Stimulated activated CD8-positive, alpha-beta memory T cell treated with anti-CD3 and anti-CD28 coated beads, Interleukin-7, amount 100 ng/mL, for 48 hours (primary cell): Measurements from ENCODE around the gene MTREX.

Experiments used
- DNase-seq, 2 donors: peaks; one replicate each; pipeline ENCODE4 v3.0.0-alpha.2; 2020; ENCODE audit warnings: low read depth in 1 of 2; ENCODE audit errors: extremely low read depth in 1 of 2

Gene MTREX

GRCh38 chr5:55324815-55325418, 17.1 kb downstream of the MTREX start:
- no peak for DNase-seq

- no peak for DNase-seq
Measured at GRCh38 chr5:55325621-55326020, 17.8 kb downstream of the MTREX start.

- DNase-seq: no peak
Measured at GRCh38 chr5:55327281-55327680, 19.5 kb downstream of the MTREX start.

GRCh38 chr5:55331321-55331720, 23.5 kb downstream of the MTREX start:
- no peak for DNase-seq

DNA sequence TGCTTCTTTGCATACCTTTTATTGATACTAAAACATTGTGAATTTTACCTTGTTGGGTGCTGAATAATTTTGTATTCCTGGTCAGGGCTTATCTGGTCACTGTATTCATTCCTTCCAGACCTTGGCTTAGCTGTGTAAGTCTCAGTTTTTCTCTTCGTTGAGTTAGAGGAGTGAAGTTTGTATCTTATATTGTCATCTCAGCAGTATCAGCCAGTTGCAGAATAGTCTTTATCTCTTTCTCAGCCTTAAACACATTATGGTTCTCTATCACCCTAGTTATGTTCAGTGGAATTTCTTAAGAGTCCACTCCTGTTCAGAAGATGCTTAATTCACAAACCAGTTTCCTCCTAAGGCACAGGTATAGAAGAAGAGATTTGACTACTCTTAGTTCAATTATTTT, 25.2 kb downstream of the MTREX start:
- DNase-seq: no peak

DNA sequence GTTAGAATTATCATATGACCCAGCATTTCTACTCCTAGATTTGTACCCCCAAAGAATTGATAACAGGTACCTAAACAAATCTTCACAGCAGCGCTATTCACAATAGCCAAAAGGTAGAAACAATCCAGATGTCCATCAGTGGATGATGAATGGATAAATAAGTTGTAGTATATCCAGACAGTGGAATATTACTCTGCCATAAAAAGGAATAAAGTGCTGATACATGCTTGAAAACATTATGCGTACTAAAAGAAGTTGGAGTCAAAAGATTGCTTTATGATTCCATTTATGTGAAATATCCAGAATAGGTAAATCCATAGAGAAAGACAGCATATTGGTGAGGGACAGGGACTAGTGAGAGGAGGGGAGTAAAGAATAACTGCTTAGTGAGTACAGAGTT, 26.0 kb downstream of the MTREX start:
- no peak for DNase-seq

- no peak for DNase-seq
Measured at GRCh38 chr5:55338092-55338613, 30.4 kb downstream of the MTREX start.

DNA sequence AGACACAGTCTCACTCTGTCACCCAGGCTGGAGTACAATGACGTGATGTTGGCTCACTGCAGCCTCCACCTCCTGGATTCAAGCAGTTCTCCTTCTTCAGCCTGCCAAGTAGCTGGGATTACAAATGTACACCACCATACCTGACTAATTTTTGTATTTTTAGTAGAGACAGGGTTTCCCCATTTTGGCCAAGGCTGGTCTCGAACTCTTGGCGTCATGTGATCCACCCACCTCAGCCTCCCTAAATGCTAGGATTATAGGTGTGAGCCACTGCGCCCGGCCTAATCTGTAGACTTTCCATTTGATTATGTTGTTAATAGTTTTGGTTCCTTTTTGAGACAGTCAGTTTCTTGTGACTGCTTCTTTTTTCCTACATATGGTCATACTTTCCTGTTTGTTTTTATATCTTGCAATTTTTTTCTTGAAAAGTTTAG, 31.0 kb downstream of the MTREX start:
- peak; percentile 25 to 43 for DNase-seq

- DNase-seq: no peak
Measured at GRCh38 chr5:55343107-55343506, 35.3 kb downstream of the MTREX start.

- DNase-seq: no peak
Measured at GRCh38 chr5:55343609-55344008, 35.8 kb downstream of the MTREX start.

DNA sequence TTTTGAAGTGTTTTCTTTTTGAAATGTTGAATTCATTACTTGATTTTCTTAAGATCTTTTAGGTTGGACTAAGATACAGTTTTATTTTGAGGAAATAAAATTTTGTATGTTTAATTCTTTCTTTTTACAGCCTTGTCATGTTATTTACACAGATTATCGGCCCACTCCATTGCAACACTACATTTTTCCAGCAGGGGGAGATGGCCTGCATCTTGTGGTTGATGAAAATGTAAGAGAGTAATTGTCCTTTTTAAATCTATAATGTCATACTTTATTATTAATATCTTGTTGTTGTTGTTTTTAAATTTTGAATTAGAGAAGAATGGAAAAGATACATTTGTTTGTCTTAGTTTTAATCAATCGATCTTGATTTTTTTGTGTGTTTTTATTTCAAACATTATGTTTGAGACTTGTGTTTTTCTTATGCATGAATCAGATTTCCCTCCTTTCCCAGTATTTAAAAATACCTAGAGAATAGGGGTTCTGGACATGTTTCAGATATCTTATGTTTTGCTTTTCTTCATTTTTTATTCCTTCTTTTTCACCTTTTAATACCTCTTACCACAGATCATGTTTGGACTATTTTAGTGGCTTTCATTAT, 36.7 kb downstream of the MTREX start:
- DNase-seq: peak; percentile 5 to 34

GRCh38 chr5:55345327-55345726, 37.5 kb downstream of the MTREX start:
- no peak for DNase-seq

- DNase-seq: no peak
Measured at GRCh38 chr5:55347786-55348185, 40.0 kb downstream of the MTREX start.

DNA sequence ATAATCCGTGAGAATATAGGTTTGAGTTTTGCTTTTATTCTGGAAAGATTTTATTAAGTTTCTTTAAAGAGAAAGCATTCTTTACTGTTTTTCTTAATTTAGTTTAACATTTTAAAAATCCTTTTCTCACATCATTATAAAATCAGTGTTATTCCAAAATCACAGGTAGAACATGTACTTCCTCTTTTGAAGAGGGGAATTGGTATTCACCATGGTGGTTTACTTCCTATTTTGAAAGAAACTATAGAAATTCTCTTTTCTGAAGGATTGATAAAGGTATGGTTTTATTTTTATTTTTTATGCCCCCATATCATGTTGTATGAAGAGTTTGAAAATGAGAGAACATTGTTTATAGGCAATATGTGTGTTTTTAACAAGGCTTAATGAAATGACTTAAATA, 43.0 kb downstream of the MTREX start:
- DNase-seq: no peak

DNA sequence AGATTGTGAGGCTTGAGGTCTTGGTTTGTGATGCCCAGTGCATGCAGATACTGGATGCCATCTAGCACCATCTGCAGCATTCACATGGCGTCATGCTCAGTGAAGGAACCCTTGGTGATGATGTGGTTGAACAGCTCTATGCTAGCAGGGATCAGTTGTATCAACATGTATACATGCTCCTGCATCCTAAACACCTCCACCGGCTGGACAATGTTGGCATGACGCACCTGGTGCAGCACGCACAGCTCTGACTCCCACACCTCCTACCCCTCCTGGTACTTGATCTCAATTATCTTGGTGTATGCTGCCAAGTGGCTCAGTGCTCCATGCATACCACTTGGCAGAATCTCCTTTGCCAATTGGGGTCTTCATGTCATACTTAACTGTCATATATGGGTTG, 49.1 kb downstream of the MTREX start:
- no peak for DNase-seq

GRCh38 chr5:55360190-55360589, 52.4 kb downstream of the MTREX start:
- no peak for DNase-seq

GRCh38 chr5:55363856-55364255, 56.1 kb downstream of the MTREX start:
- no peak for DNase-seq

DNA sequence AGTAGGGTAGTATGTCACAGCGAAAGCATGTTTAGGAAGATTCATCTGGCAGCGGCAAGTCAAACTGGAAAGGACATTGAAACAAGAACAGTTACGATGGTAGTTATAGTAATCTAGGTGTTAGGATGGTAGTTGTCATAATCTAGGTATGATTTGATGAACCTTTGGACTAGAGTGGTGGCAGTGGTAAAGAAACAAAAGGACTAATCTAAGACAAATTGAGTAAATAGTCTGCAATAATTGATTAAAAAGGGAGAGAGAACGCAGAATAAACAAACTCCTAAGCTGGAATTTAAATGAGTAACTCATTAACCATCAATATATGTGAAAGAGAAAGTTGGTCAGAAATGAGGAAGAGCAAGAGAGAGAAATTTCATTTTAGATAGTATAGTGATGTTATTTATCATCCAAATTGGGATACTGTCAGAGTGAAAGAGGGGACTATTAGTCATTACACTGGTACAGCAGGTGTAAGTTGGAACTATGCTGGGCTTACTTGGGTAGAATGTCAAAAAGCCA, 56.8 kb downstream of the MTREX start:
- DNase-seq: no peak

DNA sequence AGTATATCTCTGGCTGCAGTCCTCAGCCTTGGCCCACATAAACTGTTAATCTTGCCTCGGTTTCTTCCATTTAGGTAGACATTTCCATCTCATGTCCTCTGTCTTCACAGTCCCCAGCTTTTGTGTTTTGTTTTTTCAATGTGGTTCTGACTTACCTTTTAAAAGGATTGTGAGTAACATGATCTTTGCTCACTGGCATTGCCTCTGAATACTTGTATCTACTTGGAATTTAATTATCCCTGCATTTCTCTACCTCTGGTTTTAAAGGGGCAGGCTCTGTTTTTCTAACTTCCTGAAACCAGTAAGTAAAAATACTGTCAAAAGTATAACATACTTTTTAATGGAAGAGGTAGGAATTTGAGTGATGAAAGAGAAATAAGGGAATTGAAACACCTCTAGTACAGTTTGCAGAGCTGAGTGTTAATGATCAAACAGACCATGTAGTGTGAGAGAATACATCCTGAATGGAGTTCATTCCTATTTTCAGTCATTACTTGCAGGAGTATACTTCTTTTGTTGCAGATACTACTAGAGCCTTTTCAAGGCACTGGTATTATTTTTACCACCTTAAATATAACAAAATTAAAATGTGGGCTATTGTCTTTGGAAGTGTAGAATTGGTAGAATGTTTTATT, 62.6 kb downstream of the MTREX start:
- no peak for DNase-seq

GRCh38 chr5:55371145-55371544, 63.4 kb downstream of the MTREX start:
- no peak for DNase-seq

GRCh38 chr5:55372130-55372925, 64.5 kb downstream of the MTREX start:
- DNase-seq: no peak
